Measurements from ENCODE around the gene GRID1.

DNA sequence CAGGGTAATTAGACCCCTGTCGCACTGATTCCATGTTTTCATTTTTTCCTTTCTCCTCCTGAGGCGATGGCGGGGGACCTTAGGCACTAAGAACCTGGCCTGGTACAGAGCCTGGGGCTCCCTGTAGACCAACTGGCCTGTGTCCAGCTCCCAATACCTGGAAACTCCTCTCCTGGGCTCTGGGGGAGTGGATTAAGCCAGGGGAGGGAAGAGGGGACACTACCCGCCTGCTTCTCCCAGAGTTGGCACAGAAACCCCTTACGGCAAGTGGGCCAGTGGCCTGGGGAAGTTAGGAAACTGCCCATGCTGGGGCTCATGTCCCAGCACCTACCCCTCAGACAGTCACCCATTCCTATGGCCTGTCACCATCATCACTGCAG is 121.6 kb downstream of the GRID1 start:
- no peak for TF ChIP-seq POLR2A (IDR thresholded peaks at IDR 0.05)
- TF ChIP-seq, protein P1, sequence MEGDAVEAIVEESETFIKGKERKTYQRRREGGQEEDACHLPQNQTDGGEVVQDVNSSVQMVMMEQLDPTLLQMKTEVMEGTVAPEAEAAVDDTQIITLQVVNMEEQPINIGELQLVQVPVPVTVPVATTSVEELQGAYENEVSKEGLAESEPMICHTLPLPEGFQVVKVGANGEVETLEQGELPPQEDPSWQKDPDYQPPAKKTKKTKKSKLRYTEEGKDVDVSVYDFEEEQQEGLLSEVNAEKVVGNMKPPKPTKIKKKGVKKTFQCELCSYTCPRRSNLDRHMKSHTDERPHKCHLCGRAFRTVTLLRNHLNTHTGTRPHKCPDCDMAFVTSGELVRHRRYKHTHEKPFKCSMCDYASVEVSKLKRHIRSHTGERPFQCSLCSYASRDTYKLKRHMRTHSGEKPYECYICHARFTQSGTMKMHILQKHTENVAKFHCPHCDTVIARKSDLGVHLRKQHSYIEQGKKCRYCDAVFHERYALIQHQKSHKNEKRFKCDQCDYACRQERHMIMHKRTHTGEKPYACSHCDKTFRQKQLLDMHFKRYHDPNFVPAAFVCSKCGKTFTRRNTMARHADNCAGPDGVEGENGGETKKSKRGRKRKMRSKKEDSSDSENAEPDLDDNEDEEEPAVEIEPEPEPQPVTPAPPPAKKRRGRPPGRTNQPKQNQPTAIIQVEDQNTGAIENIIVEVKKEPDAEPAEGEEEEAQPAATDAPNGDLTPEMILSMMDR (IDR thresholded peaks at IDR 0.05): no peak

Data from esophagus squamous epithelium (tissue), 4 donors.